Measurements from ENCODE around the gene CAMSAP2.
A peak's percentile ranks its signal among the peaks of the same experiment; 100 is the strongest.
"Not testable (repeated sequence)": the region's sequence is repeated elsewhere in the genome, so short reads cannot be mapped to it uniquely, and the experiment has no call there.

CAMSAP2 gene

DNA sequence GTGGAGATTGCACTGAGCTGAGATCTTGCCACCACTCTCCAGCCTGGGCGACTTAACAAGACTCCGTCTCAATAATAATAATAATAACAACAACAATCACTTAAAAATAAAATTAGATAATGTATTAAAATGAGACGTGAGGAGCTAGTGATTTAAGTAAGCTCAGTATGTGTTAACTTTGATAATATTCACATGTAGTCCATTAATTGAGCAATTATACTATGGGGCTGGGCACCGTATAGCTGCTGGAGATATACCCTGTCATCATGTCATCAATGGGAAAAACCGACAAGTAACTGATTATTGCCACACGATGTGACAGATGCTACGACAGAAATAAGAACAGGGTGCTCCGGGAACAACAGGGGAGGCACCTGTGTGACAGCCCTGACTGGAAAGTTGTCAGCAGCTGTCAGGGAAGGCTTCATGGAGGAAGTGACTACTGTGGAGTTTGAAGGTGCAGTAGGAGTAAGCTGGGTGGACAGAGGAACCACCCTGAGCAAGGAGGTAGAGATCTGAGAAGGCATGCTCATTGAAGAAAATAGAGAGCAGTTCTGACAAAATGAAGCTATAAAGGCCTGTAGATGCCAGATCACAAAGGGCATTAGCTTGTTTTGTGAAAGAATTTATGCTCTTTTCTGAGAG lies 924 bp upstream of the CAMSAP2 start:
- intact Hi-C loops (cut with DNase I), result loop anchor here (2.0 to 5.0 kb wide), 2 partner anchors 65 to 69 kb away; partner anchors contain the start of gene DDX59
- DNase-seq, result no peak

DNA sequence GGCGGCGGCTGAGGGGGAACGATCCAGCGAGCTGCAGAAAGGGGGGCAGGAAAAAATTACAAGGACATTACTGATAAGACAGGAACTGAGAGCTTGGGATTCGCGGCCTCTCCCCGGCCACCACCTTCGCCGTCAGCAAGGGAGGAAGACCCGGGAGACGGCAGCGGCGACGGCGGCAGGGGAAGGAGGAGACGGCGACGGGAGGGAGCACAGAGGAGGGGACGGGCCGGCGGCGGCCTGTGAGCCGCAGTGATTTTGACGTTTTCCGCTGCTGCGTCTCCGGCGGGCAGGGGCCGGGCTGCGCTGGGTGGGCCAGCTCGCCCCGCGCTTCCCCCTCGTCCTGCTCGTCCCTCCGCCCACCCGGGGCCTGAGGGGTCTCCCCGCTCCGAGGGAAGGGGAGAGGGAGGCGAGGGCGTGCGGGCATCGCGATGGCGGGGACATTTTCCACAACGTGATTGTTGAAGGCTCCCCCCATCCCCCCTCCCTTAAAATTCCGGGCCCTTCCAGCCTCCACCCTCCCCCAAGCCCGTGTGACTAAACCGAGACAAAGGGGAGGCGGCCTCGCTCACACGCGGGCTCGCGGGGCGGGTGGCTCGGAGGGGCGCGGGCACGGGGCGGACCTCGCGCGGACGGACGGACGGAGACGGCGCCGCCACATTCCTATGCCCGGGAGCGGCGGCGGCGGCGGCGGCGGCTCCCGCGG lies 407 bp downstream of the CAMSAP2 start:
- peak; percentile 63 to 94 (median 85) for DNase-seq
- intact Hi-C loops (cut with DNase I), result loop anchor here (2.0 to 5.0 kb wide), 2 partner anchors 63 to 70 kb away; partner anchors contain the start of gene DDX59

DNA sequence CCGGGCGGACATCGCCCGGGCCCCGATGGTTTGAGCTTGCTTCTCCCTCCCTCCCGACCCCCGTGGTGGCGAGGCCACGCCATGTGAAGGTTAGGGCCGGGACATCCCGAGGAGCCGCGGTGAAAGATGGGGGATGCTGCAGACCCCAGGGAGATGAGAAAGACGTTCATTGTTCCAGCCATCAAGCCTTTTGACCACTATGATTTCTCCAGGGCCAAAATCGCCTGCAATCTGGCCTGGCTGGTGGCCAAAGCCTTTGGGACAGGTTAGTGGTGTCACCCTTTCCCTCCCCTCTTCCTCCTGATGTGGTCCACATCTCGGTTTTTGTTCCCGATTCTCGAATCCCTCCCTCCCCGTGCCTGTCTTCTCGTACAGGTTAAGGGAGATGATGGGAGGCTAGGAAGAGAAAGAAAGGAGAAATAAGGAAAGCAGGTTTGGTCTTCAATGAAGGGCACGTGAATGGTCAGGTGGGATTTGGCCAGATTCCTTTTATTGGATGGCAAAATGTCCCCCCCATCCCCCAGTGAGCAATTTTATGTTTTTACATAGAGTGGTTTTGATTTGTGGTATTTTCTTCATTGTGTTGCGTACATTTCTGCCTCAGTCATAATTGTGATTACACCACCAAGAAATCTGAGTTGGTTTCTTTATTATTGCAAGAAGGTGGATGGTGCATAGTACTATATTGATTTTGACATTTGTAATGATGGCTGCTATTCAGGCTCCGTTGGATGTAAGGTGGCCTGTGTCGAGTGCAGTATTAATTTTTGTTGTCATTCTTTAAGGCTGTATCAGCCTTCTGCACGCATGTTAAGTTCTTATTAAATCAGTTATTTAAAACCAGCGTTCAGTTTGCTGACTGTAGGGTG lies 1.2 kb downstream of the CAMSAP2 start:
- intact Hi-C loops (cut with DNase I), result loop anchor here (2.0 to 5.0 kb wide), 2 partner anchors 62 to 71 kb away; partner anchors contain the start of gene DDX59

DNA sequence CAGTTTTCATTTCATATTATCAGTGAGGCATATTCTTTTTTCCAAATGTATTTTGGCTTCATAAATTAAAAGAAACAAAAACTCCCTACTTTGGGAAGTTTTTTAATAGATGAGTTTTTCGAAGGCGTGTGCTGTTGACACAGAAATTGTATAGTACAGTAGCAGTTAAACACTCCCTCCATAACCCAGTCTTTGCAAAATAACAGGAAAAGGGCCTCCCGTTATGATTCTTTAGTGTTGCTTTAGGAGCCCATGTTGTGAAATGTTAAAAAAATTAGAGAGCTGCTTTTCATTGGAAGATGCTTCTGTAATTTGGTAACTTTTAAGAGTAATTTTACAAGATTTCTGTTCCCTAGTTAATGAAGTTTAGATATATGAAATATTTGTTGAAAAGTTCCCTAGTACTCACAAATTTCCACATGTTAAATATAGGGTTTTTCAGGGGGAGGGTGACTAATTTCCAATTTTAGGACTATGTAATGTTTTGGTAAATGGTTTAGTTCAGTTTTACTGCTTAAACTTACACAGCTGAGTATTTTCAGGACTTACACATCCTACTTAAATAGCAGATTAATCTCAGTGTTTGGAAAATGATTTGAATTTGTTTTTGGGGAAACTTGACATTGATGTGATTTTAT lies 2.0 kb downstream of the CAMSAP2 start:
- no peak for DNase-seq

More for the DNA sequence above, 1.2 kb downstream of the CAMSAP2 start:
- peak in 29 of 42 donors; percentile 2 to 63 (median 27) for DNase-seq

DNA sequence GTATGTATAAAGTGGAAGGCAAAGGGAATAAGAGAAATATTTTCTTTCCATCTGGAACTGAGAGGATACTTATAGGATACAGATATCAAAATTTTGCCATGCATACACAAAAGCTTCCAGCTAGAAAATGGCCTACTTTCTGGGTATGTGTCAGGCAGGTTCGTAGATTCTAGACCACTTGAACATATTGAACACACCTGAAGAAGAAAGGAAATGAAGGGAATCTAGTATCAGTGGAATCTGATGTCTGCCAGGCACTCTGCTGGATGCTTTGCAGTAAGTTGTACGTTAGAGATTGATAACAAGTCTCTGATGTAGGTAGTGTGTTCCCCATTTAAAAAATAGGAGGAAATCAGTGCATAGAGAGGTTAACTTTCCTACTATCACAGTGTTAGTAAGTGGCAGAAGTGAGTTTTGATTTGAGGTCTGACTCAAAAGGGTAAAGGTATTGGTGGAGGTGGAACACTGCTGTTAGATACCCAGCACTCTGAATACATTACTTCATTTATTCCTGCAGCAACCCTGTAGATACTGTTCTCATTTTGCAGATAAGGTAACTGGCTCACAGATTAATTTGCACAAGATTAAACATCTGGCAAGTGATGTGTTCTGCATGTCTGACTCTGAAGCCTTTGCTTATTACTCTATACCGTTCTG lies 3.0 kb downstream of the CAMSAP2 start:
- intact Hi-C loops (cut with DNase I), result no loop called here
- no peak for DNase-seq

More for the DNA sequence above, 2.0 kb downstream of the CAMSAP2 start:
- intact Hi-C loops (cut with DNase I), result no loop called here

DNA sequence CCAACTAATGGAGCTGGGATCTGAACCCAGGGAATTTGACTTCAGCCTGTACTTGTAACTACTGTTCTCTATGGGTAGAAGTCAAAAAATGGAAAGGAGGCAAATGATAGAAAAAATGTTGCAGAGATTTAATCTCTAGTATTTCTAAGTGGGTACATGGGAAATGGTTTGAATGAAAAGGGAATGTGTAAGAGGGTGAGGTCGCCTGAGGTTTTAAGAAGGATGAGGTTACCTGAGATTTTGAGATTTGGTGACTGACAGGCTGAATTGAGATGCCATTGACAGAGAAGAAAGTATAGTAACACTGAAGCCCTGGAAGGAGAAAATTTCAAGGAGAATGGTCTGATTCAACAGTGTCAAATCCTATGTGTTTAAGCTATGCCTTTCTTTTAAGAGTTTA lies 5.5 kb downstream of the CAMSAP2 start:
- no peak for DNase-seq
- intact Hi-C loops (cut with DNase I), result no loop called here

DNA sequence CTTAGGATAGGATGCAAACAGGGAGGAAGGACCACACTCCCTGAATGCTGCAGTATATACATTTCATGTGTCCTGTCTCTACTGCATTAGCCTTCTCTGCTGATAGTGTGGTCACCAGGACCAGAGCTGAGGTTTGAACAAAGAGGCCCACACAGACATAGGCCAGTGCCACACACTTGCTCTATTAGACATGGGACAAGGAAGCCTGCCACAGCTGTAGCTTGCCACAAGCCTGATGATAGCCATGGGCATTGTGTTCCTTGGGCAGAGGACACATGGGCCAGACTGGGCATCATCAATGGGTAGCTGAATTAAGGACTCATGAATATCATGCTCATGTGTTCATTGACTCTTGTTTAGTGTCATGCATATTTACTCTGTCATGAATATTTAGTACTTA lies 10.4 kb downstream of the CAMSAP2 start:
- intact Hi-C loops (cut with DNase I), result no loop called here
- peak in 41 of 42 donors; percentile 23 to 85 (median 66) for DNase-seq

DNA sequence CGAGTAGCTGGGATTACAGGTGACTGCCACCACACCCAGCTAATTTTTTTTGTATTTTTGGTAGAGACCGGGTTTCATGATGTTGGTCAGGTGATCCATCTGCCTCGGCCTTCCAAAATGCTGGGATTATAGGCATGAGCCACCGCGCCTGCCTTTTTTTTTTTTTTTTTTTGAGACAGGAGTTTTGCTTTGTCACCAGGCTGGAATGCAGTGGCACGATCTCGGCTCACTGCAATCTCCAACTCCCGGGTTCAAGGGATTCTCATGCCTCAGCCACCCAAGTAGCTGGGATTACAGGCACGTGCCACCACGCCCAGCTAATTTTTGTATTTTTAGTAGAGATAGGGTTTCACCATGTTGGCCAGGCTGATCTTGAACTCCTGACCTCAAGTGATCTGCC lies 12.1 kb downstream of the CAMSAP2 start:
- intact Hi-C loops (cut with DNase I); DNase-seq: not testable (repeated sequence)

DNA sequence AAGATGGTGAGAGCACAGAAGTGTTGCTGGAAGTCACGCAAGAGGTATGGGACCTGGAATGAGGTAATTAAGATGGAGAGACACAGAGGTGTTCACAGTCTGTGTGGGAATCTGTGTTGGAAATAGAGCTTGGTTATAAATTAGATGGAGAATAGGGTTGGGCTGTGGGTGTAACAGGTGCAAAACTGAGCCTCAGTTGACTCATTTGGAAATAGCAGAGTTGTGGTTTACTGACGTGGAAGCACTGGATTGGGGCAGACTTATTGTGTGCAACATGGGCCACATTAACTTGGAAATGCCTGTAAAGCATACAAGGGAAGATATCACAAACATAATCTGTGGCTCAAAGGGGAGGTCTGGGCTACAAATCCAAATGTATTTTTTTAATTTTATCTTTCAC lies 13.0 kb downstream of the CAMSAP2 start:
- intact Hi-C loops (cut with DNase I), result no loop called here
- peak in 3 of 42 donors; percentile 13 to 29 (median 16) for DNase-seq

DNA sequence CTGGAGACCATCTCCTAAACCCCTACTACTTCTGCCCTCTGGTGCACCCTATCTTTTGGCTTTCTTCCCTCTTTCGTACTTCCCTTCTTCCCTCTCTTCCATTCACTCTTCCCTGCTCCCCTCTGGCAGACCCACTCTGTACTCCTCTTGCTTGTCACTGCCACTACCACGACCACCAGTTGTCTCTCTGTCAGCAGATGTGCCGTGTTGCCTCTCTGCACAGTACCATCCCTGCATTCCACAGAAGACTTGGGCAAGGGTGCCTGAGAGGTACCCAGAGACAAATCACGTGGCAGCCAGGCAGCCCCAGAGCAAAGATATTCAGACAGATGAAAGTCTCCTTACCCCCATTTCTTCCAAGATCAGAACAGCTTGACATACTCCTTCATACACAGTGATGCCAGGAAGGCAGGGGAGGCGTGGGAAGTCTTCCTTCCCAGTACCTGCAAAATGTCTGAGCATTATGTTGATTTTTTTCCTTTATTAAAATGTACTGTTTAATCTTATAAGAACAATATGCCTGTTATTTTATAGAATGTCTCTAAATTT lies 15.0 kb downstream of the CAMSAP2 start:
- peak in 40 of 42 donors; percentile 22 to 89 (median 62) for DNase-seq
- intact Hi-C loops (cut with DNase I), result no loop called here

DNA sequence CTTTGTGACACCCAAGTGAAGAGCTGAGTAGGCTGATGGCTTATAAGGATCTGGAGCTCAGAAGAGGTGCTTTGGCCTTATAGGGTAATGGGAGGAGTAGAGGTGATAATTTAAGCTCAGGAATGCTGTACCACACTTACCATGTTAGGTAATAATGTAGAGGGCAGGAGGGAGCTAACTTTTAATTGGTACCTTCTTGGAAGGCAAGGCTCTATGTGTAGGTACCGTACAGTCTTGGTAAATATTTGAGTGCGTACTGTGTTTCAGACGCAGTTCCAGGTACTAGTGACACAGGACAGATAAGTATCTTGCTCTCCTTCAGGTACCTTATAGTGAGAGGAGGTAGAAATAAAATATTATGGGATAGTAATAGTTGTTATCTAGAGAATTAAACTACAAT lies 16.8 kb downstream of the CAMSAP2 start:
- intact Hi-C loops (cut with DNase I), result no loop called here
- no peak for DNase-seq

DNA sequence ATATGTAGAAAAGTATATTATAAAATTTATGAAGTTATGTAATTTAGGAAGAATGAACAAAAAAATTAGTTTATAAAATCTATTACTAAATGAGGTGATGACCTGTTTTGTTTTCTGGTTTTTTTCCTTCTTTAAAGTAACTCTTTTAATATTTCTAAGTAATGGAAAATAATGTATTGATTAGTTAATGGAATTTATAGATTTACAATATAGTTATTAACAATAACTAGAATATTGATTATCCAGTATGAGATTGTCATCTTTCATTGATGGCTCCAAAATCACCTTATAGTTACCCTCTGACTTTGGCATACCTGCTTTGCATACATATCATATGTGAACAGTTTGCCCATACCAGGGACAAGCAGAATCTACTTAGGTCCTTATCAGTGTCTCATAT lies 23.4 kb downstream of the CAMSAP2 start:
- intact Hi-C loops (cut with DNase I), result no loop called here
- no peak for DNase-seq

DNA sequence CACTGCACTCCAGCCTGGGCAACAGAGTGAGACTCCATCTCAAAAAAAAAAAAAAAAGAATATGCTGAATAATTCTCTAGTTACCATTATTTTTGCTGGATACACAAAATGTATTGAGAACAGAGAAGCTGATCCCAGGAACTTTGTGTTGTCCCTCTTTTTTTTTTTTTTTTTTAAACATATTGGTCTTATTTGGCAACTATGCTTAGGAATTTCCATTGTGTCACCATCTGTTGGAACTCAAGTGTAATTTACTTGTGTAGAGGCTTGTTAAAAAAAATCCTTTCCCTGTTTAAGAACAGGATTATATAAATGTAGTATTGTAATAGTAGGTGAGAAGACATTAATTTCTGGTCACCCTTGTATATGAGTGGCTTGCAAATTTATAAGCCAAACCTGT lies 28.6 kb downstream of the CAMSAP2 start:
- intact Hi-C loops (cut with DNase I), result no loop called here
- no peak for DNase-seq

DNA sequence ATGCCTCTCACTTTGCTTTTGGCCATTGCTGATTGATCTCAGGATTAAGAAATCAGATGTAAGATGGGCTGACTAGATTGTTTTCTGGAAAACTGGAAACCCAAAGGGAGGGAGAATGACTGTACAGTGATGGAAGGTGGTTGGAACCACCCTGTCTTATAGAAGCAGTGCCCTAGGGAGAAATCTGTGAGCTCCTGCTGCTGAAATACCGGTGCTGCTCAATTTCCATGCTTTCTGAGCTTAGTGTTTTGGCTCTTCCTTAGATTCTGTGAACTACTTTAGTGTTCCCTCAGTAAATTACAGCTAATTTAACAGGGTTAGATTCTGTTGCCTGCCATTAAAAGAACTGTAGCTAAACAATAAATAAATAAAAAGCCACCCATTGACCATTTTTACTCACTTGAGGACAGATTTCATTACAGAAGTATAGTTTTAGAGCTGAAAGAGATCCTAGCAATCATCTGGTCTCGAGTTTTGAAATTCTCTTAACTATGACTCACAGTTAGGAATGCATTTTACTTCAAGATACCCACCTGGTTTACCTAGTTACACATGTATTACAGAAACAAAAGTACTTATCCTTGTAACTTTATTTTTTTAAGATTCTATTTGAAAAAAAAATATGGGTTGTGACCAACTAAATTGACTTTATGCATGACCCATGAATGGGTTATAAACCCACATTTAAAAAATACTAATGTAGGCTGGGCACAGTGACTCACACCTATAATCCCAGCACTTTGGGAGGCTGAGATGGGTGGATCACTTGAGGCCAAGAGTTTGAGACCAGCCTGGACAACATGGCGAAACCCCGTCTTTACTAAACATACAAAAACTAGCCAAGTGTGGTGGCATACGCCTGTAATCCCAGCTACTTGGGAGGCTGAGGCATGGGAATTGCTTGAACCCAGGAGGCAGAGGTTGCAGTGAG lies 33.2 kb downstream of the CAMSAP2 start:
- DNase-seq, result no peak
- intact Hi-C loops (cut with DNase I), result no loop called here

DNA sequence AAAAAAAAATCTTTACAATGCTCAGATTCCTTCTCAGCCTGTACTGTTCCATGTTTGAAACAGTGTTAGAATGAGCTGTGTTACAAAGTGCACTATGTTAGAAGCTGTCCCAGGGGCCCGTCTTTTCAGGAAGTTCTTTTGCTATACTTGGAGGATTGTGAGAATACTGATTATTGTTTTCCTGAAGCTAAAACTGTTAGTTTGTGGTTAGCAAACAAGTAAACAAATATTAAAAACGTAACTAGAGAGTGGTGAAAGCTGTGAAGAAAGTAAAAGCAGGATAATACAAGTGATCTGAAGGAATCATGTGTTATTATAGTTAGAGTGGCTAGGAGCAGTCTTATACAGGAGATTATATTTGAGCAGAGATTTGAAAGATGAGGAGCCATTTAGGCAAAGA lies 35.6 kb downstream of the CAMSAP2 start:
- no peak for DNase-seq
- intact Hi-C loops (cut with DNase I), result no loop called here

DNA sequence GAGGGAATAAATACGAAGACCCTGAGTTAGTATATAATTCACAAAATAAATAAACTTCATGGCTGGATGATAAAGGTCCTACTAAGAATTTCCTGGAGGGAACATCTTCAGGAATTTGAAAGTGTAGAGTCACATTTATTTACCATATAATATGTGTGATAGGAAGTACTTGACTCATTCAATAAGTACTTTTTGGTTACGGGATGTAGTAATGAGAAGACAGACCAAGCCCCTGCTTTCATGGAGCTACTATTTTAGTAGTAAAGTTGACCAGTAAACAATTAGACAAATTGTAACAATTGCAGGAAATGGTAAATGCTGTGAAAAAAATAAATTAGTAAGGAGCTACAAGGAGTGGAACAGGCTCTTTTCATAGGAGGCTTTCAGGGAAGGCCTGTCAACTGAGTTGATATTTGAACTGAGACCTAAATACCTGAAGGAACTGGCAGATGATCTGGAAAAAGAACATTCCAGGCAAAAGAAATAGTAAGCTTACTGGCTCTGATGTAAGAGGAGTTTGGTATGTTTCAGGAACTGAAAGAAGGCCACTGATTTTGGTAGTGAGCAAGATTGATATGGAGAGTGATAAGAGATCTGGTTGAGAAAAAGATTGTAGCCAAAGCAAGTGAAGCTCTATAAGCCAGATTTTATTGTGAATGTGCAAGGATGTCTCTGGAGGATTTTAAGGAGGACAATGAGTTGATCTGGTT lies 36.2 kb downstream of the CAMSAP2 start:
- no peak for DNase-seq
- intact Hi-C loops (cut with DNase I), result no loop called here

DNA sequence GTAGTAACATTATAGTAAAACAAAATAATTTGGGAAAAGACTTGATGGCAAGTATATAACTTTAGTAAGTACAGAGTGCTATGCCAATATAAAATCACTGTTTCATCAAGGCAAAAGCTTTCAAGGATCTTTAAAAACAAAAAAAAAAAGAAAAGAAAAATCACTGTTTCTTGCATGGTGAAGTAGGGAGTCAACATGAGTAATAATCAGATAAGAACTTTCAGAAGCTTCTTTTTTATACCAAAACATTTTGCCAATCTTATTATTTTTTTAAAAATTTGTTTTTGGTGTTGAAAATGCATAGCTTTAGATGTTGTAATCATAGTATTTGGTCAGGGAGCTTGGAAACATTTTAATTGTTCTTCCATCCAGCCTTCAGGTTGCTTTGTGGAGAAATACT lies 37.2 kb downstream of the CAMSAP2 start:
- DNase-seq, result no peak
- intact Hi-C loops (cut with DNase I), result no loop called here

All from head of caudate nucleus (tissue), 42 donors.